ENCODE data around the gene THSD7A.

The THSD7A gene

DNA sequence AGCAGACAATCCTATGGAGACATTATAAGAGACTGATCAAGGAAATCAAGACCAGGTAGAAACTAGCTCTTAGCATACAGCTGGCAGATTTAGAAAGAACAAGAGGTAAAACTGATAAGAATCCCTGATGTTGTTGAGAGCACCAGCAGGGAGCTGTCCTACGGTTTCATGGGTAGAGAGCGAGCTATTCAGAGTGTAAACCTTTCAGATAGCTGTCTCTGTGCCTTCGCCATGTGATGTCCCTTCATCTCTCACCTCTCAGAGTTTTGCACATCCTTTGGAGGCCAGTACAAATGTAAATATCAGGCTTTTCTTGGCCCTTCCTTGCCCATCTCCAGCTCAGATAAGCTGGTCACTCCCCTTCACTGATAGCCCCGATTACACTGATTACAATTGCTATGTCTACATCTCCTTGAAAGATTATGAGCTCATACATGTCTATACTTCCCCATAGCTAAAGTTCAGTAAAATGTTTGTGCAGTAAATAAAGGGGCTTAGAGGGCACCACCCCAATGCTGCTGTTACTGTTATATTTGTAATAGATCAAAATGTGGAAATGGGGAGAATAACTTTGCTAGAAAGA, 21.9 kb downstream of the THSD7A start:
- ATAC-seq = no peak
- DNase-seq = no peak

DNA sequence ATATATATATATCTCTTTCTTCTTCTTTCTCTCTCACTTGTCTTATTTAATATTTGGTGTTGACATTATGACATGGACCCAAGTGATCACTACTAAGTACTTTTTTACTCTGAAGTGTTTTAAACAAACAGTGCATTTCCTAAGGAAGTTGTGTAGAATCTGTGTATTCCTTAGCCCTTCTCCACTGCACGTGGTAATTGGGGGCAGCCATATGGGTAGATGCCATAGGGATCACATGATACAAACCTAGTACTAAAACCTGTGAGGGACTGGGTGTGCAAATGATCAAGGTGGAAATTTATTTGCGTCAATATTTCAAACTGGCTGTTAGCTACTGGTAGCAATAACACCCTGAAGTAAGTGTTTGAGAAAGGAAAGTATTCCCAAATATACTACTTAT, 25.0 kb downstream of the THSD7A start:
- no peak for DNase-seq
- ATAC-seq = no peak

DNA sequence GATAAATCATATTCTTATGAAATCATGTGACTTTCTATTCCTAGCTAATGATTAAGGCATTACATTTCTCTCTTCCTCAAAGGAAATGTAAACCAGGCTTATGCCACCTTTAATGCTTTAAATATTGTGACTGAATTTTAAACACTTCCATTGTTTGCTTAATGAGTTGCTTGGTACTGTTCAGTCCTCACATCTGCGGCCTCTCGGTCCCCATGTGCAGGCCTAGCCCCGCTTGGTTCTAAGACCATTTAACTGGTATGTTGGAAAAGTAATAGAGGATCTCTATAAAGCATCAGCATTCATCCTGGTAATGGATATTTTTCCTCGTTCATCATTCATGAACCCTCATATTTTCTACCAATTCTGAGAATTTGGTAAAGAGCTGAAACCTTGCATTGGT, 27.4 kb downstream of the THSD7A start:
- ATAC-seq = no peak
- DNase-seq = no peak

DNA sequence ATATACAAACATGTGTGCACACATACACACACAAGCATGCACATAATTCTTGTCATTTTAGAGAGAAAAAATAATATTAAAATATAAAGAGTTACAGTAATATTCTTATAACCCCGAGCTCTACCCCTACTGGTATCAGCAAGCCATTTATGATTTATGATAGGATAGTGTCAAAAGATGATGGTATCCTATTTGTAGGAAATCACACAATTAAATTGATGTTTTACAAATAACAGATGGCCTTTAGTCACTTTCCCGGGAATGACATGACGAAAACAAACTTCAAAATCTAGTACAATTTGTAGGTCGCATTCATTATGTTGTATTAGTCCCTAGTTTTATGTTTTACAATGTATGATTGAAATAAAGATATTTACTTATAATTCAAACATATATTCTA, 36.8 kb downstream of the THSD7A start:
- no peak for DNase-seq
- ATAC-seq = no peak

DNA sequence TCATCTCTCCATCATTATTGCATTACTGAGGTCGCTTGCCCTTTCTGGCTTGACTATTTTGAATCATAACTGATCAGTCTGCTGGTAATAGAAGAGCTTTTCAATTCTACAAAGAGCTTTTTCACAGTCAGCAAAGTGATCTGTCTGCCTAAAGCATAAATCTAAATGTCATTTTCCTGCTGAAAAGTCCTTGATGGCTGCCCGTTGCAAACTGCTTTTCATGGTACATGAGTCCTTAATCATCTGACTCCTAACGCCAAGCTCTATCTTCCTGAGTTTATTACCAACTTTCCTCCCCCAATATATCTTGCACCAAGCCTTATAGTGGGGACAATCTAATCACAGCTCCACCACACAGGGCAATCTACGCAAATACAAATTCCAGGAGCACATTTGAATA, 39.8 kb downstream of the THSD7A start:
- no peak for DNase-seq
- ATAC-seq = no peak

DNA sequence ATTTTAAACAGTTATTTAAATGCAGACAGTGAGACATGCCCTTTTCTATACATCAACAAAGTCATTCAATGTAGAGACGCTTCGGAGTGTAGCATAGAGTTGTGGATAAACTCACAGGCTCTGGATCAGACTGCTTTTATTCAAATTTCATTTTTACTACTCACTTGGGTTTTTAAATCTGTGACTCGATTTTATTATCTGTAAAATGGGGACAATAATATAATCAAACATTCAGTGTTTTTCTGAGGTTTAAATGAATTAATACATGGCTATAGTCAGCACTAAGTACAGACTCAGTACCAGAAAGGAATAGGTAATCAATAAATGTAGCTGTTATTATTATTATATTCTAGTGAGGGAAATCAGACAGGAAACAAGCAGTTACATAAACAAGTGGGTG, 43.4 kb downstream of the THSD7A start:
- DNase-seq (no peak), ATAC-seq (no peak)

DNA sequence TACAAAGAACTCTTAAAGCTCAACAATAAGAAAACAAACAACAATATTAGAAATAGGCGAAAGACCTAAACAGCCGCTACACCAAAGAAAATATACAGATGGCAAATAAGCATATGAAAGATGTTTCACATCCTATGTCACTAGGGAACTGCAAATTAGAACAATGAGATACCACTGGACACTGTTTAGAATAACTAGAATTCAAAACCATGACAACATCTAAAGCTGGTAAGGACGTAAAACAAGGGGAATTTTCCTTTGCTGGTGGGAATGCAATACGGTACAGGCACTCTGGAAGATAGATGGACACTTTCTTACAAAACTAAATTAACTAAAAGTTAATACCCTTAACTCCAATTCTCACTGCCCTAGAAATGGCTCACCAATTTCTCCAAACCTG, 44.5 kb downstream of the THSD7A start:
- DNase-seq (no peak), ATAC-seq (no peak)

DNA sequence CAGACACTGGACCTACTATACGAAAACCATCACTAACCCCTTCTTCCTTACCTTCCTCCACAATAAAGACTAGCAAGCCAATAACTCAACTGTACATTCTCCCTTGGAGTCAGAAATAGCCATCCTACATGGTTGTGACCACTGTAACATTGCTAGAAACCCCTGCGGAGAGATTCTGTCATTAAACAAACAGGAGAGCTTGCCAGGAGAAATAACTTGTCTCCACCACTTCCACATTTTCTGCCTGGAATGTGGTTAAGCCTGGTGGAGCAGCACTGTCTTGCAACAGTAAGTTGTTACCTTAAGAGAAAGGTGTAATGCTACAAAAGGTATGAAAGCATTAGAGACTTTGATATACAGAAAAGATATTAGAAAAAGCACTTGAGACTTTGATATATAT, 45.8 kb downstream of the THSD7A start:
- no peak for DNase-seq
- ATAC-seq = no peak

DNA sequence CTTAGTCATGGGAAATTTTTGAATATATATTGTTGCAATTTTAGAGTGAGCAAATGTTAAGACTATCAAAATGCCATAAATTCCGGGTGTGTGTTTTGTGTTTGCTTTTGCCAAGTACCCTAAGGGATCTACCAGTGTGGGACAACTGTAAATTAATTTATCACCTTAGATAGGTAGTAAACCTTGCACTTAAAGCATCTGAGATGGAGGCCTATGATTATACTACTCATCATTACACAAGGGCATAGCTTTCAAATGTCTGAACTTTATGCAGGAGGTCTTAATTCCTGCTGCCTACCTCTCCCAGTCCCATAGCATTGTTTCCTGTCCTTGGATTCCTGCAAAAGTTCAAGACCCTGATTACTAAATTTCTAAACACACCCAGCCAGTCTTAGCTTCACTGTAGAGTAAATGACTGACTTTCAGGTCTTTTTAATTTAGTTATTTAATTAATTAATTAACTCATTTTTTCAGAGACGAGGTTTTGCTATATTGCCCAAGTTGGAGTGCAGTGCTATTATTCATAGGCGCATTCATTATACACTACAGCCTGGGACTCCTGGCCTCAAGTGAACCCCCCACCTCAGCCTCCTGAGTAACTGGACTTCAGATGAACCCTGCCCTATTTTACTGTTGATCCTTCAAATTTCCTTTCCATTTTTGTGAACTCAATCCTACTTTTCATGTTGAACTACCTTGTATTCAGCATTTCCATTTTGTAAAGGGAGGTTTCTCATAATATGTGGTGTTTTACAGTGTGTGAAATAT, 47.0 kb downstream of the THSD7A start:
- ATAC-seq = no peak

DNA sequence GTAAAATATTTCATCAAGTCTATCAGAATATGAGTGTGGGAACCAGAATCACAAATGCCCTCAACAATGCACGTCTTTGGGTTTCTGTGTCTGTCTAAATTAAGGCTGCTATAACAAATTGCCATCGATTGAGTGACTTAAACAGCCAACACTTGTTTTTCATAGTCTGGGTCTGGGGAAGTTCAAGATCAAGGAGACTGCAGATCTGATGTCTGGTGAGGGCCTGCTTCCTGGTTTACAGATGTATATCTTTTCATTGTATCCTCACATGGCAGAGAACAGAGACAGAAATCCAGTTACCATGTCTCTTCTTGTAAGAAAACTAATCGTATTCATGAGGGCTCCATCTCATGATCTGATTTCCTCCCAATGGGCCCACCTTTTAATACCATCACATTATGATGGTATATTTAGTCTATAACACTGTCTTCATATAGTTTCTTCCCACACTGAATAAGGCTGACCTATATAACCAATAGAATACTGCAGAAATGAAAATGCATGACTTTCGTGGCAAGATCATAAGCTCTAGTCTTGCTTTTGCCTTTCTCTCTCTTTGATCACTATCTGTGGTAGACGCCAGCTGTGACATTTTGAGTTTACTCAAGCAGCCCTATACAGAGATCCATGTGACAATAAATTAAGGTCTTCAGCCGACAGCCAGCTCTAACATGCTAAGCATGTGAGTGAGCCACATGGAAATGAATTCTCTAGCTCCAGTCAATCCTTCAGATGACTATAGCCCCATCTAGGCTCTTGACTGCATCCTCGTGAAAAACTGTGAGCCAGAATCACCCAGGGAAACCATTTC, 51.9 kb downstream of the THSD7A start:
- ATAC-seq (no peak), DNase-seq (no peak)

More for the DNA sequence above, 47.0 kb downstream of the THSD7A start:
- no peak for DNase-seq

DNA sequence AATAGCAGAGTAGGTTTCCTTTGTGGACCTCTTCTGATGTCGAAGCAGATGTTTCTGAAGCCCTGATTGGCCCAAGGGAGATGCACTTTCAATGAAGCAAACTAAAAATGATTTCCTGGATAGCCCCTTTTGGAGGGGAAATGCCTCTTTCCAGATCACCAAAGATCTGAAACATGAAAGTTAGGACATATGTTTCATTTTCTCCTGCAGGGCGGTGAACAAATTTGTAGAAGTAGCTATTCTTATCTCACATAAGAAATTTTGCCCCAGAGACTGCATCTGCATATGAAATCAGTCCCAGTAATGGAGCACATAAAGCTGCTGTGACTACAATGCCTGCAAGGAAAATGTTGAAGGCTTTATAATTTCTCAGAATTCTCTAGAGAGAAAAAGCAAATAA, 56.0 kb downstream of the THSD7A start:
- ATAC-seq (no peak), DNase-seq (no peak)

DNA sequence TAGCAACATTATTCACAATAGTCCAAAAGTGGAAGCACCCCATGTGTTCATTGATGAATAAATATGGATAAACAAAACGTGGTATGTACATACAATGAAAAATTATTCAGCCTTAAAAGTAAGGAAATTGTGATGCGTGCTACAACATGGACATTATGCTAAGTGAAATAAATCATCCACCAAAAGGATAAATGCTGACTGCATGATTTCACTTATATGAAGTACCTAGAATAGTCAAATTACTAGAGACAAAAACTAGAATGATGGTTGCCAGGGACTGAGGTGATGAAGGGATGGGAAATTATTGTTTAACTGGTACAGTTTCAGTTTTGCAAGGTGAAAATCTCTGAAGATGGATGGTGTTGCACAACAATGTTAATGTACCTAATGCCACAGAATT, 56.6 kb downstream of the THSD7A start:
- ATAC-seq (no peak), DNase-seq (no peak)

DNA sequence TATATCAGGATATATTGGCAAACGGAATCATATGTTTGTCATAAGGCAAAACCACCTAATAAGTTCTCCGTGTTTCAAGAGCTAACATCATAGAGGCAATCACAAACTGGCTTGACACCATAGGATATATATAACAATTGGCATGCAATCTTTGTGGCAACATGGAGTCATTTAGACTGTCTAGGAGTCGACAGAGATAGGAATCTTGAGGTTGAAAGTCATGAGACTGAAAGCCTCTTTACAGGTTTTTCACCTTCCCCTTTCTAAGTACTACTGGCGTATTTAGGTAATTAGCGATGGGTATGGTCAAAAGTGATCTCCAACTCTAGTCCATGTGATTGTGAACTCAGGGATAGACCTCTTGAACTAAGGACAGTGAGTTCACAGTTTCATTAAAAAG, 63.7 kb downstream of the THSD7A start:
- DNase-seq = no peak
- ATAC-seq = no peak

DNA sequence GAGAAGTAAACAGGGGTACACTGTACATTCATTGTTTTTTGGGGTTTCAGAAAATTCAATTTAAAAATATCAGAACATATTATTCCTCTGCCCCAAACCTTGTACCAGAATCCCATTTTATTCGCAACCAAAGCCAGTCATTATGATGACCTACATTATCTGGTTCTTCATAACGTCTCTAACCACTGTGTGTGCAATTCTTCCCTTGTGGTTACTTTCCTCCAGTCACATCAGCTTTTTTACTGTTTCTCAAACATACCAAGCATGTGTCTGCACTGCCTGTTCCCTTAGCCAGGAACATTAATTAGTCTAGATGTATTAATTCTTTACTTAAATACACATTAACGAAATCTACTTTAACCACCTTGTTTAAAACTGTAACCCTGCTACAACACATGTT, 64.8 kb downstream of the THSD7A start:
- no peak for DNase-seq
- ATAC-seq = no peak

DNA sequence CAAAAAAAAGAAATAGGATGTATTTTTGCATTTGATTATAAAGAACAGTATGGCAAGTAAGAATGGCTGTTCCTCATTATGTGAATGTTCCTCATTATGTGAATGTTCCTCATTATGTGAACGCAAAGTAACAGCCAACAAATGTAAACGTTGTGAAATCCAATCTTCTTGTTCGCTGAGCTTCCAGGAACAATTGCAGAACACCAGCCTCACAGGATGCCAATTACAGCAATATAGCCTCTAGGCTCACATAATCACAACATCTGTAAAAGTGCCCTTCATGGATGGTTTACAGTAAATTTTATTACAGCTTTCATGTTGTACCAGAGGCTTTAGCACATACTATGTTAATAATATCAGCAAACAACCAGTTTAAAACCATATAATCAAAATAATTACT, 71.6 kb downstream of the THSD7A start:
- DNase-seq = no peak
- no peak for ATAC-seq

DNA sequence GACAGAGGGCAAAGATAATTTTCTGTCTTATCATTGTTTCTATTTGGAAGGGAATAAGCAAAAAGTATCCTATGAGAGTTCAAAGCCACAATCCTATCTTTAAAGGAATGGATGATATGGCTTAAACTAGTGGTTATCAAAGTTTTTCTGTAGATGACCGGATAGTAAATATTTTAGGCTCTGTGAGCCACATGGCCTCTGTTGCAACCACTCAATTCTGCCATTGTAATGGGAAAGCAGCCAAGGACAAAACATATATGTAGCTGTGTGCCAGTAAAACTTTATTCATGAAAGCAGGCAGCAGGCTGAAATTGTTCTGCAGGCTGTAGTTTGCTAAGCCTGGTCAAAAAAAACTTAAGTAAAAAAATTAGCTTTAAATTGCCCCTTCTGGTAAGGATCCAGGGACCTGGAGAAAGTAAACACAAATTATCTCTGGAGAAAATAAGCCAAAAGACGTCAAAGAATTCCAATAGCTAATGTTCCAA, 73.3 kb downstream of the THSD7A start:
- ATAC-seq = no peak
- DNase-seq = no peak

DNA sequence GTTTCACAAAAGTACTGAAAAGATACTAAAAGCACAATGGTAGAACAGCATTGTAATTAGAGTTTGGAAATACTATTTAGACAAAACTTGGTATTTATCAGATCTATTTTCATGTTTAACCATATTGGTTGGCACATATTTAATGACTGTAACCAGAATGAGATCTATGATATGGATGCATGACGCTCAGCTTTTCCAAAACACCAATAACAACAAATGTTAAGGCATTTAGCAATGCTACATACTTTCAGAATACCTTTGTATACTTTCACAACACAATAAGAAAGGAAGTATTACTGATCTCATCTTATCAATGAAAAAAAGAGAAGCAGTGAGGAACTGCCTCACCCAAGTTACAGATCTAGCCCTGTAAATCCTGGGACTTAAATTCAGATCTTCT, 74.8 kb downstream of the THSD7A start:
- DNase-seq = no peak
- ATAC-seq = no peak

DNA sequence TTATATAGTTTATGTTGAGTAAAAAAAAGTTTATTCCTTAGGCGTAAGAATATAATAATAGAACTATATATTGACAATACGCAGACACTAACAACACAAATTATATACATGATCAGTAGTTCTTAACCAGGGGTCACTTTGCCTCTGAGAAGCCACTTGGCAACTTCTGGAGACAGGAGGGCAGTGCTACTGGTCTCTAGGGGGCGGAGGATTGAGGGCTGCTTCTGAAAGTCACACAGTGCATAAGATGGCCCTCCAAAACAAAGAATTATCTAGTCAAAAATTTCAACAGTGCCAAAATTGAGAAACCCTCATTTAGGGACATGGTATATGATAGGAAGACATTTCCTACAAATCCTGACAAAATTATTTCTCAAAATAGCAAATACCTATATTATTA, 77.1 kb downstream of the THSD7A start:
- ATAC-seq (no peak), DNase-seq (no peak)

DNA sequence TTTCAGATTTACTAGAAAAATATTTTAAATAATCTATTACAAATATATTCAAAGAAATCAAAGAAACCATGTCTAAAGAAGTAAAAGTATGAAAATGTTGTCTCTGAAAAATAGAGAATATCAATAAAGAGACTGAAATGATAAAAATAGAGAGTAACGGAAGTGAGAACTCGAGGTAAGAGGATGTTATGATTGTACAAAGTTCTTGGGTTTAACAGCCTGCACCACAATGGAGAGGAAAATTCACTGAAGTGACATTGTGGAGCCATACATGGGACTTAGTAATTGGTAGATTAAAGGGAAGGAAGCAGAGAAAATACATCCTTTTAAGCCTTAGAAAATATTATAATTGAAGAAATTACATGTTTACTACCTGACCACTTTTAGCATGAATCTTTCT, 77.9 kb downstream of the THSD7A start:
- ATAC-seq (no peak), DNase-seq (no peak)

DNA sequence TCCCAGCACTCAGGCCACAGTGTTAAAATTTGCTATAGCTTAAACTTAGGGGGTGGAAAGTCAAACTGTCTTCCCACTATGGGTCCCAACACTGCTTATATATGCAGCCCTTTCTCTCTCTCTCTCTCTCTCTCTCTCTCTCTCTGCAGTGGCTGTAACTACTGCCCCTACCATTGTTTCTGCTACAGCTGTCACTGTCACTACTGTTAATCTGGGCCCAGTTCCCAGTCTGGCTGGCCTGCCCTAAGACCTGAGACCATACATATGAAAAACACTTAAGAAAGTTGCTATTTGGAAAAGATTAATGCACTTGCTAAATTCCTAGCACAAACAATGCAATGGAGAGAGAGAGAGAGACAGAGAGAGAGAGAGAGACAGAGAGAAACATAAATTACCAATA, 78.6 kb downstream of the THSD7A start:
- DNase-seq (no peak), ATAC-seq (no peak)

DNA sequence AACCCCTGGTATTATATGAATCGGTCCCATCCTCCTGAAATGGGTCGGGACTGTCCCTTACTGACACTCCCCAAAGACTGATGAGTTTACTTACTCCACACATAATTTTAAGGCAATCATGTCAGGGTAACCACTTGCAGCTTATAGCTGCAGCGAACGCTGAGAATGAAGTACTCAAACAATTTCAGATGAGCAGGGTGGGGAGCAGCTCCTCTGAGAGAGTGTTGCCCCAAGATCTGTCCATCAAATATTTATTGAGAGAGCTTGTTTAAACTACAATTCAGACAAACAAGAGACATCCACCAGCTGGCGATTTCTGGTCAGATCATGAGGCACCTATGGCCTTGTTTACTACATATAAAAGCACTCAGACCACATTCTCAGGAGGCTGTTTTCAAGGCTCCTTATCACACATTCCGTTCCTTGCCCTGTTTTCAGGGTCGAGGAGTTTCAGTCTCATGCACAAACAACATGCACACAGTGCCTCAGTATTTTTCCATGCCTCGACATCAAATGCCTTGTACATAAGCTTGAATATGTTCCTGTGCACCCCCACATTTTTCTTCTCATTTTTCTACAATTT, 80.1 kb downstream of the THSD7A start:
- DNase-seq = no peak

DNA sequence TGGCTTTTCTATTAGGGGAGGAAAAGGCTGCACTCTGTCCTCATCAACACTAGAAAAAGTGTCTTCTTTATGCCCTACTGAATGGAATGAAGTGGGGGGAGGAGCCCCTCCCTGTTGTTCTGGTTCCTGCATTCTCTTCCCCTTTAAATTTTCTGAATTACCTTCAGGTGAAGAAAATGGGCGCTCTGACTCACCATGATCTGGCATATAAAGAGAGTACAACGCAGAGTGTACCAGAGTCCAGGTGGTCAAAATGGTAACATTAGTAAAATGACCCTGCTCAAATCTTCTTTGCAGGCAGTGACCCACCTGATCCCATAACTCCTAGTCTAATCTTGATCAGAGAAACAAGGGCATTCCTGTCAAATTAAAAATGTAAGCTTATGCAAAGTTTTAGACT, 80.7 kb downstream of the THSD7A start:
- DNase-seq = no peak
- ATAC-seq = no peak

More for the DNA sequence above, 80.1 kb downstream of the THSD7A start:
- ATAC-seq = no peak

DNA sequence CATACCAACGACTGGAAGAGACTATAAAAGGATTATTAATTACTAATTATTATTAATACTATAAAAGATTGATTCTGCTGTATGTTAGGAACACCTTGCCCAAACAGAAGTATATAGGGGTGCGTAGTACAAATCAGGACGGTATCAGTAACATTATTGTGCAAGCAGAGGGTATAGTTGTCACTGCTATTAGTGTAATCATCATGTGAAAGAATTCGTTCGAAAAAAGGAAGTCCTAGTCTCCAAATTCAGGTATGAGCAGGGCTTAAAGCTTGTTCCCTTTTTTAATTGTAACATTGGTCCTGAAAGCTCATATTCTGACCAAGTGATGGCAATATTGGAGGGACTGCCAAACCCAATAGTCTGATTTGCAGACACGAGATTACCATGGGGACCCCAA, 81.8 kb downstream of the THSD7A start:
- ATAC-seq (no peak), DNase-seq (no peak)
